ENCODE measurements around the gene GPRC5D. TPM values are rescaled to one million over a fixed set of nuclear protein-coding genes. Genes with fewer than 3 reads are reported as not detected.

The GPRC5D gene
- total RNA-seq, 1 experiment from 2014 or later = not detected

GRCh38 chr12:12954356-12954755 lies 2.4 kb upstream of the GPRC5D start:
- H3K4me1 ChIP-seq (ENCODE audit: low read length) = no peaks in the 10 kb centered on the region
- no peaks in the 10 kb centered on the region for H3K9me3 ChIP-seq (ENCODE audit: low read length)
- no peaks in the 10 kb centered on the region for H3K79me2 ChIP-seq (ENCODE audit: low read length)
- no peaks in the 10 kb centered on the region for H3K36me3 ChIP-seq (ENCODE audit: insufficient read depth, low read length)
- no peaks in the 10 kb centered on the region for H4K20me1 ChIP-seq (ENCODE audit: insufficient read depth, low read depth, low read length)
- no peak overlapping the region for H3K4me3 ChIP-seq (ENCODE audit: low read length)
- no peak overlapping the region for H3K9ac ChIP-seq (ENCODE audit: low read length)
- H3K27me3 ChIP-seq (ENCODE audit: low read length) = no peaks in the 10 kb centered on the region
- no peak overlapping the region for H3K27ac ChIP-seq (ENCODE audit: low read length)
- DNase-seq = no peak
- no peaks in the 10 kb centered on the region for H3K9me2 ChIP-seq (replicated peaks; ENCODE audit: insufficient read depth, low read length)
- no peak overlapping the region for H3K4me2 ChIP-seq (ENCODE audit: low read depth, low read length, poor library complexity, severe bottlenecking)
- H2AFZ ChIP-seq (ENCODE audit: low read length) = no peak overlapping the region

- Histone ChIP-seq H3K4me3 (ENCODE audit: low read length) (no peak overlapping the region), H3K27ac (ENCODE audit: low read length) (no peak overlapping the region), H3K9me2 (replicated peaks; ENCODE audit: insufficient read depth, low read length) (no peaks in the 10 kb centered on the region), H3K9ac (ENCODE audit: low read length) (no peak overlapping the region), H3K9me3 (ENCODE audit: low read length) (no peaks in the 10 kb centered on the region), H3K4me1 (ENCODE audit: low read length) (no peaks in the 10 kb centered on the region), H4K20me1 (ENCODE audit: insufficient read depth, low read depth, low read length) (no peaks in the 10 kb centered on the region), H3K79me2 (ENCODE audit: low read length) (no peaks in the 10 kb centered on the region), H3K4me2 (ENCODE audit: low read depth, low read length, poor library complexity, severe bottlenecking) (no peak overlapping the region), H2AFZ (ENCODE audit: low read length) (no peak overlapping the region), H3K27me3 (ENCODE audit: low read length) (no peaks in the 10 kb centered on the region), H3K36me3 (ENCODE audit: insufficient read depth, low read length) (no peaks in the 10 kb centered on the region)
- DNase-seq = no peak
These were observed 466 bp downstream of the GPRC5D start for GRCh38 chr12:12951504-12951903.

DNA sequence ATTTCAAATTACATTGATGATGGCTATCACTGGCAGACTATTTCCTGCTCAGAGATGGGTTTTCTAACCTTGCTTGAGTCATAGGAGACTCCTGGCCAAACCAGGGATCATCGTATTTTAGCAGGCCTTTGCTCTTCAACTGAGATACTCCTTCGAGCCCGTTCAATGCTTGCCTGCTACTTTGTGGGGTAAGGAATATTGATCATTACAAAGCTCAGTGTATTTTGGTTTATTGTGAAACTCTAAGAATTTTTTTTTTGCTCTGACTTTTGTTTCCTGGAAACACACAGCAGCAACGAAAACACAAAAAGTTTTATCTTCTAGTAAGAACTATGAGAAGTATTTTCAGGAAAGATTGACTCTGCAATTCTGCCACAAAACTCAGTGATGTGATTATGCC lies 4.1 kb downstream of the GPRC5D start:
- H3K4me2 ChIP-seq (ENCODE audit: low read depth, low read length, poor library complexity, severe bottlenecking) = no peak overlapping the region
- H3K27ac ChIP-seq (ENCODE audit: low read length) = no peak overlapping the region
- DNase-seq = no peak
- H3K36me3 ChIP-seq (ENCODE audit: insufficient read depth, low read length) = no peaks in the 10 kb centered on the region
- no peaks in the 10 kb centered on the region for H4K20me1 ChIP-seq (ENCODE audit: insufficient read depth, low read depth, low read length)
- no peaks in the 10 kb centered on the region for H3K27me3 ChIP-seq (ENCODE audit: low read length)
- H3K9me2 ChIP-seq (replicated peaks; ENCODE audit: insufficient read depth, low read length) = no peaks in the 10 kb centered on the region
- H3K4me1 ChIP-seq (ENCODE audit: low read length) = no peaks in the 10 kb centered on the region
- no peaks in the 10 kb centered on the region for H3K9me3 ChIP-seq (ENCODE audit: low read length)
- H2AFZ ChIP-seq (ENCODE audit: low read length) = no peak overlapping the region
- no peak overlapping the region for H3K4me3 ChIP-seq (ENCODE audit: low read length)
- no peaks in the 10 kb centered on the region for H3K79me2 ChIP-seq (ENCODE audit: low read length)
- no peak overlapping the region for H3K9ac ChIP-seq (ENCODE audit: low read length)

GRCh38 chr12:12946686-12947355 lies 5.1 kb downstream of the GPRC5D start:
- Histone ChIP-seq H3K79me2 (ENCODE audit: low read length) (no peaks in the 10 kb centered on the region), H3K4me2 (ENCODE audit: low read depth, low read length, poor library complexity, severe bottlenecking) (no peak overlapping the region), H3K9me2 (replicated peaks; ENCODE audit: insufficient read depth, low read length) (no peaks in the 10 kb centered on the region), H3K36me3 (ENCODE audit: insufficient read depth, low read length) (no peaks in the 10 kb centered on the region), H3K9ac (ENCODE audit: low read length) (no peak overlapping the region), H2AFZ (ENCODE audit: low read length) (no peak overlapping the region), H3K9me3 (ENCODE audit: low read length) (no peaks in the 10 kb centered on the region), H4K20me1 (ENCODE audit: insufficient read depth, low read depth, low read length) (no peaks in the 10 kb centered on the region), H3K4me3 (ENCODE audit: low read length) (no peak overlapping the region), H3K27ac (ENCODE audit: low read length) (no peak overlapping the region), H3K4me1 (ENCODE audit: low read length) (no peaks in the 10 kb centered on the region), H3K27me3 (ENCODE audit: low read length) (no peaks in the 10 kb centered on the region)
- DNase-seq = no peak

DNA sequence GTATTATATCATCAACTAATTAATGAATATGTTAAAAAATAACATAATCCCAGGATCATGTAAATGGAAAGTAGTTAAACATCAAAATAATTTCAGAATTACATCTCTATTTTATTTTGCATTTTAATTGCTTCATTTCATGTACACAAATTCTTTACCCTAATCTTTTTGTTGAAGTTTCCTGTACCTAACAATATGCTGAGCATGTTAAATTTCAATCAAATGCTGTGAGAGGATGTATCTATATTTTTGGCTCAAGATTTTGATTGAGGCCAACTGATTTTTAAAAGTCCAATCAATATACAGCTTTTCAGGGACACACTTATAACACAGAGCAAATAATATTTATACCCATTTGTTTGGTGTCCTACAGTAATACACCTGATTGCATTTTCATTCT lies 6.4 kb downstream of the GPRC5D start:
- Histone ChIP-seq H4K20me1 (ENCODE audit: insufficient read depth, low read depth, low read length) (no peaks in the 10 kb centered on the region), H3K4me1 (ENCODE audit: low read length) (no peaks in the 10 kb centered on the region), H3K36me3 (ENCODE audit: insufficient read depth, low read length) (no peaks in the 10 kb centered on the region), H2AFZ (ENCODE audit: low read length) (no peak overlapping the region), H3K4me3 (ENCODE audit: low read length) (no peak overlapping the region), H3K27me3 (ENCODE audit: low read length) (no peaks in the 10 kb centered on the region), H3K9me3 (ENCODE audit: low read length) (no peaks in the 10 kb centered on the region), H3K9ac (ENCODE audit: low read length) (no peak overlapping the region), H3K27ac (ENCODE audit: low read length) (no peak overlapping the region), H3K9me2 (replicated peaks; ENCODE audit: insufficient read depth, low read length) (no peaks in the 10 kb centered on the region), H3K79me2 (ENCODE audit: low read length) (no peaks in the 10 kb centered on the region), H3K4me2 (ENCODE audit: low read depth, low read length, poor library complexity, severe bottlenecking) (no peak overlapping the region)
- no peak for DNase-seq

- Histone ChIP-seq H3K4me2 (ENCODE audit: low read depth, low read length, poor library complexity, severe bottlenecking) (no peak overlapping the region), H4K20me1 (ENCODE audit: insufficient read depth, low read depth, low read length) (no peaks in the 10 kb centered on the region), H3K9ac (ENCODE audit: low read length) (no peak overlapping the region), H3K79me2 (ENCODE audit: low read length) (no peaks in the 10 kb centered on the region), H3K9me2 (replicated peaks; ENCODE audit: insufficient read depth, low read length) (no peaks in the 10 kb centered on the region), H2AFZ (ENCODE audit: low read length) (no peak overlapping the region), H3K27me3 (ENCODE audit: low read length) (no peaks in the 10 kb centered on the region), H3K36me3 (ENCODE audit: insufficient read depth, low read length) (no peaks in the 10 kb centered on the region), H3K4me1 (ENCODE audit: low read length) (no peaks in the 10 kb centered on the region), H3K9me3 (ENCODE audit: low read length) (no peaks in the 10 kb centered on the region), H3K4me3 (ENCODE audit: low read length) (no peak overlapping the region), H3K27ac (ENCODE audit: low read length) (no peak overlapping the region)
- no peak for DNase-seq
These were observed 8.2 kb downstream of the GPRC5D start for GRCh38 chr12:12943586-12944260.

DNA sequence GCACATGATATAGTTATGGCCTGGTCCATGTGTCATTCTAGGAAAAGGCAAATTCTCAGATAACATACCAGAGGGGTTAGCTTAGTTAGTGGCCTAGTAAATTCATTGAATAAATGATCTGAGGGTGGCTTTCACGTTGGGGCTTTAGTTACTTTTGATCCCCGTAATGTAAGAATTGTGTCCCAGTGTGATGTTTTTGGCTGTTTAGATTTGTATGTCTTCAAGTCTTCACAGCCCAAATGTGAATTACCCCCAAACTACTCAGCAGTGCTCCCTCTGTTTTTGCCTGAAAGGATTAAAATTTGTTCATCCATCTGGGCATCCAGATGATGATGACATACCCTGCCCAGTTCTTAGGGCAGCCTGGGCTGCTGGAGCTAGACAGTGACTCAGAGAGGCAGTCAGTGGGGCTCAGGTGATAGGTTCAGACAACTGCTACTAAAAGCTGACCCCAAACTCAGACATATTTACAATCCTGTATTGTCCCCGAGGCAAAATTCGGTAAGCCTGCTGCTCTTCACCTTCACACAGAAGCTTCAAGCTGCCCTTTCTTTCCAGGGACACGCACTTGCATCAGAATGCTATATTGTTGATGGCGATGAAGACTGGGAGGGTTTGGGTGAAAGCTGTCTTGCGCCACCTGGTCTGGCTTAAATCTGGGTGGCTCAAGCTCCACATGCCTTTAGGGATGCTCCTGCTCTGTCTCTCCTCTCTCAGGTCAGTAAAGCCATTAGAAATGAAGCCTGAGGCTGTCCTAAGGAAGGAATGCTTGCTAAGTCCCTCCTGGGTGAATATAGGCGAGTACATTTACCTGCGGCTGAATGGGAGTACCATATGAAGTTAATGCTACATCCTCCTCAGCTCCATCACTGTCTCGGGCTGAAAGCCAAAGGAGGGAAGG lies 10.3 kb downstream of the GPRC5D start:
- Histone ChIP-seq H3K4me3 (ENCODE audit: low read length) (no peak overlapping the region), H2AFZ (ENCODE audit: low read length) (no peak overlapping the region), H3K9ac (ENCODE audit: low read length) (no peak overlapping the region), H3K27ac (ENCODE audit: low read length) (no peak overlapping the region), H3K9me2 (replicated peaks; ENCODE audit: insufficient read depth, low read length) (no peaks in the 10 kb centered on the region), H3K27me3 (ENCODE audit: low read length) (no peaks in the 10 kb centered on the region), H3K36me3 (ENCODE audit: insufficient read depth, low read length) (no peaks in the 10 kb centered on the region), H3K4me2 (ENCODE audit: low read depth, low read length, poor library complexity, severe bottlenecking) (no peak overlapping the region), H3K79me2 (ENCODE audit: low read length) (no peaks in the 10 kb centered on the region), H3K4me1 (ENCODE audit: low read length) (no peaks in the 10 kb centered on the region), H3K9me3 (ENCODE audit: low read length) (no peaks in the 10 kb centered on the region), H4K20me1 (ENCODE audit: insufficient read depth, low read depth, low read length) (no peaks in the 10 kb centered on the region)
- no peak for DNase-seq

DNA sequence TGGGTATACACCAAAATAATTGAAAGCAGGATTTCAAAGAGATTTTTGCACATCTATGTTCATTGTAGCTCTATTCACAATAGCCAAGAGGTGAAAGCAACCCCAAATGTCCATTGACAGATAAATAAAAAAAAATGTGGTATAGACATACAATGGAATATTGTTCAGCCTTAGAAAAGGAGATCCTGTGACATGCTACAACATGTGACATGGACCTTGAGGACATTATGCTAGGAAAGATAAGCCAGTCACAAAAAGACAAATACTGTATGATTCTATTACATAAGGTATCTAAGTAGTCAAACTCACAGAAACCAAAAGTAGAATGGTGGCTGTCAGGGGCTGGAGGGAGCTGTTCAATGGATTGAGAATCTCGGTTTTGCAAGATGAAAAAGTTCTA lies 12.1 kb downstream of the GPRC5D start:
- no peak for DNase-seq
- Histone ChIP-seq H3K27me3 (ENCODE audit: low read length) (no peaks in the 10 kb centered on the region), H3K9me3 (ENCODE audit: low read length) (no peaks in the 10 kb centered on the region), H3K4me2 (ENCODE audit: low read depth, low read length, poor library complexity, severe bottlenecking) (no peak overlapping the region), H3K4me3 (ENCODE audit: low read length) (no peak overlapping the region), H3K36me3 (ENCODE audit: insufficient read depth, low read length) (no peaks in the 10 kb centered on the region), H3K27ac (ENCODE audit: low read length) (no peak overlapping the region), H3K79me2 (ENCODE audit: low read length) (no peaks in the 10 kb centered on the region), H2AFZ (ENCODE audit: low read length) (no peak overlapping the region), H4K20me1 (ENCODE audit: insufficient read depth, low read depth, low read length) (no peaks in the 10 kb centered on the region), H3K4me1 (ENCODE audit: low read length) (no peaks in the 10 kb centered on the region), H3K9me2 (replicated peaks; ENCODE audit: insufficient read depth, low read length) (no peaks in the 10 kb centered on the region), H3K9ac (ENCODE audit: low read length) (no peak overlapping the region)
